Smooth muscle cell (in vitro differentiated cells): ENCODE measurements around the gene ABI1. TPM values are rescaled to one million over a fixed set of nuclear protein-coding genes. Genes with fewer than 3 reads are reported as not detected.
A peak's percentile ranks its signal among the peaks of the same experiment; 100 is the strongest.

Experiments
- DNase-seq: peaks from one replicate; lab custom pipeline; 2025; ENCODE audit not compliant: unreplicated experiment; lab: John Stamatoyannopoulos, UW
- H2AFZ ChIP-seq: fragments of 200-600 bp; sonication (generic); 2 replicates; pipeline ENCODE4 v1.6.0; 2016; ENCODE audit warnings: antibody characterized with exemption, low read depth, mild to moderate bottlenecking
- H3F3A ChIP-seq: fragments of 200-600 bp; sonication (generic); 2 replicates; pipeline ENCODE4 v1.6.0; 2017; ENCODE audit warnings: antibody characterized with exemption, low read depth
- H3K27ac ChIP-seq: fragments of 200-600 bp; sonication (generic); 2 replicates; pipeline ENCODE4 v1.5.1; 2016; ENCODE audit warnings: low read depth, mild to moderate bottlenecking
- H3K27me3 ChIP-seq: fragments of 200-600 bp; sonication (generic); 2 replicates; pipeline ENCODE4 v1.6.1; 2016; ENCODE audit warnings: low read depth, mild to moderate bottlenecking
- H3K36me3 ChIP-seq: fragments of 200-600 bp; sonication (generic); 2 replicates; pipeline ENCODE4 v1.5.1; 2016; ENCODE audit warnings: low read depth
- H3K4me1 ChIP-seq: fragments of 200-600 bp; sonication (generic); 2 replicates; pipeline ENCODE4 v1.5.1; 2016; ENCODE audit warnings: low read depth
- H3K4me2 ChIP-seq: fragments of 200-600 bp; sonication (generic); 2 replicates; pipeline ENCODE4 v1.6.0; 2016; ENCODE audit warnings: mild to moderate bottlenecking
- H3K4me3 ChIP-seq: fragments of 200-600 bp; sonication (generic); 2 replicates; pipeline ENCODE4 v1.5.1; 2016; ENCODE audit warnings: mild to moderate bottlenecking
- H3K79me2 ChIP-seq: fragments of 200-600 bp; sonication (generic); 2 replicates; pipeline ENCODE4 v1.6.0; 2016; ENCODE audit warnings: low read depth, mild to moderate bottlenecking
- H3K9ac ChIP-seq: fragments of 200-600 bp; sonication (generic); 2 replicates; pipeline ENCODE4 v1.6.0; 2016; ENCODE audit warnings: low read depth
- H3K9me3 ChIP-seq: fragments of 200-600 bp; sonication (generic); replicated peaks from 2 replicates; pipeline ENCODE4 v1.5.1; 2016; ENCODE audit warnings: low read depth
- H4K20me1 ChIP-seq: fragments of 200-600 bp; sonication (generic); 2 replicates; pipeline ENCODE4 v1.6.0; 2016; ENCODE audit warnings: low read depth
- WGBS: methylation state at CpG from one replicate; pipeline ENCODE4 v1.1.7; 2016; ENCODE audit warnings: low lambda C conversion rate; 5-methylcytosine and 5-hydroxymethylcytosine counted together
- polyA plus RNA-seq: library from polyadenylated mRNA; unstranded; fragments of >200 nt; fragmentation: Nextera tagmentation; extraction: Ambion mirVana; gene quantifications from 2 replicates; pipeline ENCODE4 v1.2.1, GENCODE V29; 2016
- total RNA-seq: library from RNA; depleted of rRNA; stranded (reverse); fragments of >200 nt; gene quantifications from 2 replicates; pipeline ENCODE4 v1.2.3, GENCODE V29; 2014
- TF ChIP-seq, protein P1 (sequence below): fragments of 200-600 bp; sonication (generic); IDR thresholded peaks from 2 replicates; pipeline ENCODE4 v1.5.1; 2017; ENCODE audit warnings: borderline replicate concordance, mild to moderate bottlenecking, antibody characterized with exemption; ENCODE audit not compliant: insufficient read depth, poor library complexity, severe bottlenecking

Gene ABI1
- total and polyA plus RNA-seq, 2 experiments from 2014 or later = 40.3 to 51.4 TPM

DNA sequence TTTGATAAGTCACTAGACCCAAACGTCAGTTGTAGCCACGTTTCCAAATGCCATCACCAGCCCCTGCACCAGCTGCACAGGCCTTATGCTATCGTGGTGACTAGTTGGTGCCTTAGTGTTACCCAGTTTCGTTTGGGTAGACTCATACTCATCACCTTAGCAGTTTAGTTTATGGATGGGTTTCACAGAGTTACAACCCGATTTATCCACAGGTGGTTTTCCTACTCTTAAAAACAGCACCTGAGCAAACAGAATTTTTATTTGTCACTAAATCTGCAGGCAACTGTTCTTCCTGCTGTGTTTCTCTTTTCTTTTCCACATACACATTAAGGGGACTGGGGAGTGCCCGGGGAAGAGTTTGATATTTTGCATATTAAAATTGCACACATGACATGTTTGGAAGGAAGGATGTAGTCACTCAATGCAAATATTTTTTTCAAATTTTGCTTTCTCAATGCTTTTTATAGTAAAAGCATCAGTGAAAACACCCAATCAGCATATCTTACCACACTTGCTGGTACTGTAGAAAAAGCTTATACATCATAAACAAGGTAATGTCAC, 121.6 kb downstream of the ABI1 start:
- H3K4me2 ChIP-seq = no peak overlapping the region
- H3F3A ChIP-seq = no peaks in the 10 kb centered on the region
- no peaks in the 10 kb centered on the region for H3K79me2 ChIP-seq
- no peaks in the 10 kb centered on the region for H4K20me1 ChIP-seq
- H3K36me3 ChIP-seq = peaks cover 7% of the 10 kb centered on the region
- H3K4me1 ChIP-seq = peaks cover 9% of the 10 kb centered on the region
- no peaks in the 10 kb centered on the region for H3K9me3 ChIP-seq
- H3K27me3 ChIP-seq = no peaks in the 10 kb centered on the region
- H2AFZ ChIP-seq = no peak overlapping the region
- H3K27ac ChIP-seq = peak overlapping the region; percentile 58
- no peak overlapping the region for H3K4me3 ChIP-seq
- TF ChIP-seq, protein P1, sequence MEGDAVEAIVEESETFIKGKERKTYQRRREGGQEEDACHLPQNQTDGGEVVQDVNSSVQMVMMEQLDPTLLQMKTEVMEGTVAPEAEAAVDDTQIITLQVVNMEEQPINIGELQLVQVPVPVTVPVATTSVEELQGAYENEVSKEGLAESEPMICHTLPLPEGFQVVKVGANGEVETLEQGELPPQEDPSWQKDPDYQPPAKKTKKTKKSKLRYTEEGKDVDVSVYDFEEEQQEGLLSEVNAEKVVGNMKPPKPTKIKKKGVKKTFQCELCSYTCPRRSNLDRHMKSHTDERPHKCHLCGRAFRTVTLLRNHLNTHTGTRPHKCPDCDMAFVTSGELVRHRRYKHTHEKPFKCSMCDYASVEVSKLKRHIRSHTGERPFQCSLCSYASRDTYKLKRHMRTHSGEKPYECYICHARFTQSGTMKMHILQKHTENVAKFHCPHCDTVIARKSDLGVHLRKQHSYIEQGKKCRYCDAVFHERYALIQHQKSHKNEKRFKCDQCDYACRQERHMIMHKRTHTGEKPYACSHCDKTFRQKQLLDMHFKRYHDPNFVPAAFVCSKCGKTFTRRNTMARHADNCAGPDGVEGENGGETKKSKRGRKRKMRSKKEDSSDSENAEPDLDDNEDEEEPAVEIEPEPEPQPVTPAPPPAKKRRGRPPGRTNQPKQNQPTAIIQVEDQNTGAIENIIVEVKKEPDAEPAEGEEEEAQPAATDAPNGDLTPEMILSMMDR = no peak
- no peak overlapping the region for H3K9ac ChIP-seq
- WGBS = 92% methylated on average over 6 of the region's 6 CpGs
- no peak for DNase-seq

DNA sequence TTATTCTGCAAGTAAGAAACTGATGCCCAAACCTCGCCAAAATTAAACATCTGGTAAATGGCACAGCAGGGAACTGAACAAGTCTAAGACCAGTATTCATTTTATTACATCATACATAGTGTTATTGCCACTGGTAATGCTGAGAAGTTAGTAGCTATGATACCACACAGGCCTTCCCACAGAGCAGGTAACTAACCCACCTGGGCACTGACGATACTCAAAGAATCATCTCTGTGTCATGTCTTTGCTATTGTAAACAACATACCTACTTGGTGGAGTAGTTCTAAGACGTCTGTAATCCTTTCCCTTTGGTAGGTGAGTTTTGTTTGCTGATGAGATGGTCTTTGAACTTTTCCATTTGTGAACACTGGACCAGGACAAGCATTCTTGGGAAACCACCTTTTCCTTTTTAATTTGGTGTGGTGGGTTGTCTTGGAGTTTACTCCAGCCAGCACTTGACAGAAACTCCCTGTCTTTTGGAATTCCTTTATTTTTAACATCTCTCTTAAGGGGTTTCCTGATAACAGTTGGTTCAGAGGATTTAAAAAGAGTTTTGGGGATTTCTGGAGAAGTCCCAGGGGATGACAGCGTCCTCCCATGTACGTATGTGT, 122.4 kb downstream of the ABI1 start:
- Histone ChIP-seq H3K4me1 (peaks cover 9% of the 10 kb centered on the region), H2AFZ (no peak overlapping the region), H3K4me3 (no peak overlapping the region), H3F3A (no peaks in the 10 kb centered on the region), H3K9me3 (no peaks in the 10 kb centered on the region), H3K4me2 (no peak overlapping the region), H3K79me2 (no peaks in the 10 kb centered on the region), H3K27me3 (no peaks in the 10 kb centered on the region), H3K9ac (no peak overlapping the region), H4K20me1 (no peaks in the 10 kb centered on the region), H3K36me3 (peaks cover 7% of the 10 kb centered on the region), H3K27ac (peak overlapping the region; percentile 59)
- 80% methylated on average over 5 of the region's 5 CpGs for WGBS
- DNase-seq = no peak
- TF ChIP-seq, protein P1 = no peak

DNA sequence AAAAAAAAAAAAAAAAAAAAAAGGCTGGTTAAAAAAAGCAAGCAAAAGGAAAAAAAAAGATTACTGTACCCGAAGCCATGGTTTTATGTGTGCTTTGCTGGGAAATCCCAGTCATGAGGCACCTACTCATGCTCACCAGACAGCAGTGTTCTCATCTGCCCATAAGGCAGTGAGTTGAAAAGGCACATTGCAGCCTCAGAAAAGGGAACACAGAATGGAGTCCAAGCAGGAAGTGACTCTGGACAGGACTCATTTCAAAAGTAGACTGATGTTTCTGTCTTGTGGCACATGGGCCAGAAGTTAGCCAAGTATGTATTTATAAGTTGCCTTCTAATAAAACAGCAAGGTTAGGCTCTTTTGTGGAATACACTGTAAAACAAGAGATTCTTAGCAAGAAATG, 123.0 kb downstream of the ABI1 start:
- Histone ChIP-seq H3K27me3 (no peaks in the 10 kb centered on the region), H4K20me1 (no peaks in the 10 kb centered on the region), H3K4me3 (no peak overlapping the region), H3K4me1 (peaks cover 9% of the 10 kb centered on the region), H3K9ac (no peak overlapping the region), H3K27ac (peak overlapping the region; percentile 59), H3K79me2 (no peaks in the 10 kb centered on the region), H3K4me2 (no peak overlapping the region), H3F3A (no peaks in the 10 kb centered on the region), H2AFZ (no peak overlapping the region), H3K9me3 (no peaks in the 10 kb centered on the region), H3K36me3 (peaks cover 4% of the 10 kb centered on the region)
- no peak for DNase-seq
- TF ChIP-seq, protein P1 = no peak
- WGBS = 14% methylated on average over 1 of the region's 1 CpG

DNA sequence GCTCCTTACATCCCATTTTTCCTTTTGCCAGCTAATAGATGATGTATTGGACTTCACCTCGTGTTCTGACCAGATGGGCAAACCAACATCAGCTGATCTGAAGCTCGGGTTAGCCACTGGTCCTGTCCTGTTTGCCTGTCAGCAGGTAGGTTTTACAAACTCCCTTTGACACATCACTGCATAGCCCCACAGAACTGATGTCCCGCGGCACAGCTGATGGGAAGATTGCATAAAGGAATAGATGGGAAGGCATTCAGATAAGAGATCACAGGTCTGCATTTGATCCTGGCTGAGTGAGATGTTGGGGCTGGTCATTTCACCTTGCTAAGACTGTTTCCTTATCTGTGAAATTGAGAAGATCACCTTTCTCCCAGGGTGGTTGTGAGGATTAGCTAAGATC, 125.3 kb downstream of the ABI1 start:
- H3K27ac ChIP-seq = no peak overlapping the region
- DNase-seq = no peak
- H3K4me3 ChIP-seq = no peak overlapping the region
- no peaks in the 10 kb centered on the region for H3K27me3 ChIP-seq
- no peaks in the 10 kb centered on the region for H4K20me1 ChIP-seq
- H3F3A ChIP-seq = no peaks in the 10 kb centered on the region
- H3K4me2 ChIP-seq = no peak overlapping the region
- H3K36me3 ChIP-seq = no peaks in the 10 kb centered on the region
- WGBS = 88% methylated on average over 4 of the region's 4 CpGs
- no peaks in the 10 kb centered on the region for H3K79me2 ChIP-seq
- H3K4me1 ChIP-seq = peaks cover 9% of the 10 kb centered on the region
- H2AFZ ChIP-seq = no peak overlapping the region
- H3K9ac ChIP-seq = no peak overlapping the region
- TF ChIP-seq, protein P1 = no peak
- no peaks in the 10 kb centered on the region for H3K9me3 ChIP-seq
